ENCODE data around the gene PTPN7.
"Not testable (repeated sequence)": the region's sequence is repeated elsewhere in the genome, so short reads cannot be mapped to it uniquely, and the experiment has no call there.

The PTPN7 gene

GRCh38 chr1:202145068-202145743 lies 15.2 kb downstream of the PTPN7 start:
- Histone ChIP-seq H3K27ac (ENCODE audit: low read length) (peak overlapping the region; percentile 41), H3K36me3 (ENCODE audit: control insufficient read depth in 1 of 2, insufficient read depth in 2 of 2, low read length in 2 of 2) (no peaks in the 10 kb centered on the region), H3K4me3 (ENCODE audit: low read depth in 1 of 2, low read length in 2 of 2) (peak overlapping the region; percentile 76 to 94), H3K9me3 (ENCODE audit: control insufficient read depth in 1 of 2, low read length in 2 of 2) (no peaks in the 10 kb centered on the region), H3K4me1 (ENCODE audit: control insufficient read depth in 1 of 2, insufficient read depth in 2 of 2, low read length in 2 of 2) (peaks cover 5 to 26% of the 10 kb centered on the region in 2 donors), H3K27me3 (ENCODE audit: low read depth, low read length) (no peaks in the 10 kb centered on the region)

GRCh38 chr1:202144402-202145067 lies 15.9 kb downstream of the PTPN7 start, which contains the start of gene ARL8A:
TSS of gene ARL8A (minus strand) at chr1:202144737. CDS start at chr1:202144572, 165 bp downstream.
- Histone ChIP-seq H3K27me3 (ENCODE audit: low read depth, low read length) (no peaks in the 10 kb centered on the region), H3K4me3 (ENCODE audit: low read depth in 1 of 2, low read length in 2 of 2) (peak within 1 kb of the TSS; percentile 94), H3K36me3 (ENCODE audit: control insufficient read depth in 1 of 2, insufficient read depth in 2 of 2, low read length in 2 of 2) (no peaks in the 10 kb centered on the region), H3K4me1 (ENCODE audit: control insufficient read depth in 1 of 2, insufficient read depth in 2 of 2, low read length in 2 of 2) (peaks cover 5 to 27% of the 10 kb centered on the region in 2 donors), H3K27ac (ENCODE audit: low read length) (peak within 1 kb of the TSS; percentile 81), H3K9me3 (ENCODE audit: control insufficient read depth in 1 of 2, low read length in 2 of 2) (no peaks in the 10 kb centered on the region)

- Histone ChIP-seq H3K36me3 (ENCODE audit: control insufficient read depth in 1 of 2, insufficient read depth in 2 of 2, low read length in 2 of 2) (no peaks in the 10 kb centered on the region), H3K4me3 (ENCODE audit: low read depth in 1 of 2, low read length in 2 of 2) (peak overlapping the region; percentile 94), H3K9me3 (ENCODE audit: control insufficient read depth in 1 of 2, low read length in 2 of 2) (no peaks in the 10 kb centered on the region), H3K27me3 (ENCODE audit: low read depth, low read length) (no peaks in the 10 kb centered on the region), H3K4me1 (ENCODE audit: control insufficient read depth in 1 of 2, insufficient read depth in 2 of 2, low read length in 2 of 2) (peaks cover 5 to 27% of the 10 kb centered on the region in 2 donors), H3K27ac (ENCODE audit: low read length) (peak overlapping the region; percentile 81)
Measured at GRCh38 chr1:202143768-202144401, 16.5 kb downstream of the PTPN7 start.

- Histone ChIP-seq H3K27ac (ENCODE audit: low read length) (peak overlapping the region; percentile 81), H3K9me3 (ENCODE audit: control insufficient read depth in 1 of 2, low read length in 2 of 2) (no peaks in the 10 kb centered on the region), H3K36me3 (ENCODE audit: control insufficient read depth in 1 of 2, insufficient read depth in 2 of 2, low read length in 2 of 2) (peaks cover 0 to 4% of the 10 kb centered on the region in 2 donors), H3K4me3 (ENCODE audit: low read depth in 1 of 2, low read length in 2 of 2) (peak overlapping the region; percentile 94), H3K4me1 (ENCODE audit: control insufficient read depth in 1 of 2, insufficient read depth in 2 of 2, low read length in 2 of 2) (peaks cover 5 to 27% of the 10 kb centered on the region in 2 donors), H3K27me3 (ENCODE audit: low read depth, low read length) (no peaks in the 10 kb centered on the region)
Measured at GRCh38 chr1:202143011-202143767, 17.2 kb downstream of the PTPN7 start.

GRCh38 chr1:202141468-202141867 lies 18.9 kb downstream of the PTPN7 start:
- not testable (repeated sequence) for H3K27me3 ChIP-seq (ENCODE audit: low read depth, low read length); H3K4me3 ChIP-seq (ENCODE audit: low read depth in 1 of 2, low read length in 2 of 2); H3K9me3 ChIP-seq (ENCODE audit: control insufficient read depth in 1 of 2, low read length in 2 of 2); H3K27ac ChIP-seq (ENCODE audit: low read length)
- Histone ChIP-seq H3K4me1 (ENCODE audit: control insufficient read depth in 1 of 2, insufficient read depth in 2 of 2, low read length in 2 of 2) (peaks cover 5 to 27% of the 10 kb centered on the region in 2 donors), H3K36me3 (ENCODE audit: control insufficient read depth in 1 of 2, insufficient read depth in 2 of 2, low read length in 2 of 2) (peaks cover 6 to 12% of the 10 kb centered on the region in 2 donors)

GRCh38 chr1:202140833-202141232 lies 19.6 kb downstream of the PTPN7 start:
- peaks cover 5 to 27% of the 10 kb centered on the region in 2 donors for H3K4me1 ChIP-seq (ENCODE audit: control insufficient read depth in 1 of 2, insufficient read depth in 2 of 2, low read length in 2 of 2)
- H3K27ac ChIP-seq (ENCODE audit: low read length), result no peak overlapping the region
- H3K27me3 ChIP-seq (ENCODE audit: low read depth, low read length), result no peaks in the 10 kb centered on the region
- H3K36me3 ChIP-seq (ENCODE audit: control insufficient read depth in 1 of 2, insufficient read depth in 2 of 2, low read length in 2 of 2), result peaks cover 6 to 14% of the 10 kb centered on the region in 2 donors
- H3K4me3 ChIP-seq (ENCODE audit: low read depth in 1 of 2, low read length in 2 of 2), result no peak overlapping the region
- H3K9me3 ChIP-seq (ENCODE audit: control insufficient read depth in 1 of 2, low read length in 2 of 2), result no peaks in the 10 kb centered on the region

- no peaks in the 10 kb centered on the region for H3K9me3 ChIP-seq (ENCODE audit: control insufficient read depth in 1 of 2, low read length in 2 of 2)
- H3K4me3 ChIP-seq (ENCODE audit: low read depth in 1 of 2, low read length in 2 of 2), result no peak overlapping the region
- H3K27me3 ChIP-seq (ENCODE audit: low read depth, low read length), result no peaks in the 10 kb centered on the region
- no peak overlapping the region for H3K27ac ChIP-seq (ENCODE audit: low read length)
- peaks cover 15 to 32% of the 10 kb centered on the region in 2 donors for H3K4me1 ChIP-seq (ENCODE audit: control insufficient read depth in 1 of 2, insufficient read depth in 2 of 2, low read length in 2 of 2)
- peaks cover 12 to 33% of the 10 kb centered on the region in 2 donors for H3K36me3 ChIP-seq (ENCODE audit: control insufficient read depth in 1 of 2, insufficient read depth in 2 of 2, low read length in 2 of 2)
Measured at GRCh38 chr1:202135221-202135721, 25.1 kb downstream of the PTPN7 start.

GRCh38 chr1:202134645-202135172 lies 25.7 kb downstream of the PTPN7 start:
- H3K27me3 ChIP-seq (ENCODE audit: low read depth, low read length), result no peaks in the 10 kb centered on the region
- no peaks in the 10 kb centered on the region for H3K9me3 ChIP-seq (ENCODE audit: control insufficient read depth in 1 of 2, low read length in 2 of 2)
- peaks cover 12 to 33% of the 10 kb centered on the region in 2 donors for H3K36me3 ChIP-seq (ENCODE audit: control insufficient read depth in 1 of 2, insufficient read depth in 2 of 2, low read length in 2 of 2)
- H3K4me1 ChIP-seq (ENCODE audit: control insufficient read depth in 1 of 2, insufficient read depth in 2 of 2, low read length in 2 of 2), result peaks cover 15 to 31% of the 10 kb centered on the region in 2 donors
- no peak overlapping the region for H3K27ac ChIP-seq (ENCODE audit: low read length)
- no peak overlapping the region for H3K4me3 ChIP-seq (ENCODE audit: low read depth in 1 of 2, low read length in 2 of 2)

- no peaks in the 10 kb centered on the region for H3K9me3 ChIP-seq (ENCODE audit: control insufficient read depth in 1 of 2, low read length in 2 of 2)
- H3K4me3 ChIP-seq (ENCODE audit: low read depth in 1 of 2, low read length in 2 of 2), result no peak overlapping the region
- no peaks in the 10 kb centered on the region for H3K27me3 ChIP-seq (ENCODE audit: low read depth, low read length)
- no peak overlapping the region for H3K27ac ChIP-seq (ENCODE audit: low read length)
- peaks cover 12 to 33% of the 10 kb centered on the region in 2 donors for H3K36me3 ChIP-seq (ENCODE audit: control insufficient read depth in 1 of 2, insufficient read depth in 2 of 2, low read length in 2 of 2)
- H3K4me1 ChIP-seq (ENCODE audit: control insufficient read depth in 1 of 2, insufficient read depth in 2 of 2, low read length in 2 of 2), result peaks cover 19 to 31% of the 10 kb centered on the region in 2 donors
Measured at GRCh38 chr1:202133989-202134388, 26.4 kb downstream of the PTPN7 start.

- Histone ChIP-seq H3K4me1 (ENCODE audit: control insufficient read depth in 1 of 2, insufficient read depth in 2 of 2, low read length in 2 of 2) (peaks cover 19 to 31% of the 10 kb centered on the region in 2 donors), H3K27me3 (ENCODE audit: low read depth, low read length) (no peaks in the 10 kb centered on the region), H3K36me3 (ENCODE audit: control insufficient read depth in 1 of 2, insufficient read depth in 2 of 2, low read length in 2 of 2) (peaks cover 12 to 32% of the 10 kb centered on the region in 2 donors), H3K9me3 (ENCODE audit: control insufficient read depth in 1 of 2, low read length in 2 of 2) (no peaks in the 10 kb centered on the region), H3K4me3 (ENCODE audit: low read depth in 1 of 2, low read length in 2 of 2) (no peak overlapping the region), H3K27ac (ENCODE audit: low read length) (no peak overlapping the region)
Measured at GRCh38 chr1:202133496-202133895, 26.9 kb downstream of the PTPN7 start.
